Measurements from ENCODE around the gene TFDP2.

TFDP2 gene

DNA sequence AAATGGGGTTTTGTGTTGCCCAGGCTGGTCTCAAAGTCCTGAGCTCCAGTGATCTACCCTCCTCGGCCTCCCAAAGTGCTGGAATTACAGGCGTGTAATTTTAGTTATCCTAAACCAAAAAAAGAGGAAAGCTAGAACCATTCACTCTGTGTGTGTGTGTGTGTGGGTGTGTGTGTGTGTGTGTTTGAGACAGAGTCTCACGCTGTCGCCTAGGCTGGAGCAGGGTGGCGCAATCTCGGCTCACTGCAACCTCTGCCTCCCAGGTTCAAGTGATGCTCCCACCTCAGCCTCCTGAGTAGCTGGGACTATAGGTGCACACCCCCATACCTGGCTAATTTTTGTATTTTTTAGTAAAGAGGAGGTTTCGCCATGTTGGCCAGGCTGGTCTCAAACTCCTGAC is 84.0 kb downstream of the TFDP2 start:
- DNase-seq, result no peak

DNA sequence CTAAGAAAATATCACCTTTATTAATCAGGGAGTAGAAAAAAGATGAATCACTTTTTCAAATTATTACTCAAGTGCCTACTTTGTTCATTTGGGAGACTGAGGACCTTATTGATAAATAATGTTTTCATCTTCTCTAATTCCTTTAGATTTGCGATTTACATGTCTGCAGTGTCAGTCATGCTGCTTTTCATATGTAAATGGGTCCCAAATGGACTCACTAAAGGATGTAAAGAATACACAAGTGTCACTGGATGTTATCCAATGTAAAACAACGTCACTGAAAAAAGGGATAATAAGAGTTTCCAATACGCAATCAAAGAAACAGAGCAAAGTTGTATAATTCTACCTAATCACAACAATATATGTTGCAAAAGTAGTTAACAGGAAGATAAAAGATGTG is 84.9 kb downstream of the TFDP2 start:
- DNase-seq, result no peak

- DNase-seq, result no peak
Measured at GRCh38 chr3:142057331-142057725, 92.0 kb downstream of the TFDP2 start.

- DNase-seq, result no peak
Measured at GRCh38 chr3:142056656-142057330, 92.6 kb downstream of the TFDP2 start.

- no peak for DNase-seq
Measured at GRCh38 chr3:142053835-142054234, 95.5 kb downstream of the TFDP2 start.

DNA sequence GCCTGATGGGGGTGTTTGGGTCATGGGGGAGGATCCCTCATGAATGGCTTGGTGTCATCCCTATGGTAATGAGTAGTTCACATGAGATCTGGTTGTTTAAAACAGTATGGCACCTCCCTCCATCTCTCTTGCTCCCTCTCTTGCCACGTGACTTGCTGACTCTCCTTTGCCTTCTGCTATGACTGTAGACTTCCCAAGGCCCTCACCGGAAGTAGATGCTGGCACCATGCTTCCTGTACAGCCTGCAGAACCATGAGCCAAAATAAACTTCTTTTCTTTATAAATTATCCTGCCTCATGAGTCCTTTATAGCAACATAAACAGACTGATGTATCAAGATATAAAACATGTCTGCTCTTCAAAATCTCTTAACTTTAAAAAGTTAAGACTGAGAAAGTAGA is 96.1 kb downstream of the TFDP2 start:
- DNase-seq, result no peak

- no peak for DNase-seq
Measured at GRCh38 chr3:142051351-142051750, 98.0 kb downstream of the TFDP2 start.

GRCh38 chr3:142047021-142047369 is 102.3 kb downstream of the TFDP2 start:
- no peak for DNase-seq

- no peak for DNase-seq
Measured at GRCh38 chr3:142046320-142047020, 102.9 kb downstream of the TFDP2 start.

GRCh38 chr3:142040941-142041491 is 108.3 kb downstream of the TFDP2 start:
- no peak for DNase-seq

DNA sequence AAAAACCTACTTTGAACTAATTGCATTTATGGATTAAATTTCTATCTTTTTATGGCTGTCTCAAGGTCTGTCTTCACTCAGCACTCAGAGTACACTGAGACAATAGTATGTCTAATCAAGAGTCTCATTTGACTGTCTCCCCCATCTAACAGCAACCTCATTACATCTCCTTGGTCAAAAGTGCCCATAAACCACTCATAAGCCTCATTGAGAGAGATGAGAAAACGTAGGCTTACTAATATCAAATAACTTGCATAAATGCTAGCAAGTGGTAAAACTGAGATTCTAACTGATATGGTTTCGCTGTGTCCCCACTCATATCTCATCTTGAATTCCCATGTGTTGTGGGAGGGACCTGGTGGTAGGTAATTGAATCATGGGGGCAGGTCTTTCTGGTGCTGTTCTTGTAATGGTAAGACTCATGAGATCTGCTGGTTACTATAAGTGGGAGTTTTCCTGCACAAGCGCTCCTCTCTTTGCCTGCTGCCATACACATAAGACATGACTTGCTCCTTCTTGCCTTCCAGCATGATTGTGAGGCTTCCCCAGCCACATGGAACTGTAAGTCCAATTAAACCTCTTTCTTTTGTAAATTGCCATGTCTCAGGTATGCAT is 113.9 kb downstream of the TFDP2 start:
- DNase-seq, result no peak

DNA sequence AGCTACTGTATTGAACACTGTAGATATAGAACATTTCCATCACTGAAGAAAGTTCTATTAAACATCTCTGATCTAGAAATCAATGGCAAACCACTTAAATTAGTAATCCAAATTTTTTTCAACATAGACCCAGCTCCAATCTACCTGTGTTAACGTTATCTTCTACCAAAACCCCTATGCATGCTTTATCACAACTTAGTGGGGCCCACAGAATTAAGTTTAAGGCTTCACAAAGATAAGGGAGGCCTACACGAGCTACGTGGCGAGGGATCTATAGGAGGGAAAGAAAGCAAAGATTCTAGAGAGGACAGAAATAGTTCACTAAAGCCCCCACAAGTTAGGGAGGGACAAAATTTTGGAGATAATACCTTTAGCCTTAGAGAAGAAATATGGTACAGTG is 116.1 kb downstream of the TFDP2 start:
- no peak for DNase-seq

DNA sequence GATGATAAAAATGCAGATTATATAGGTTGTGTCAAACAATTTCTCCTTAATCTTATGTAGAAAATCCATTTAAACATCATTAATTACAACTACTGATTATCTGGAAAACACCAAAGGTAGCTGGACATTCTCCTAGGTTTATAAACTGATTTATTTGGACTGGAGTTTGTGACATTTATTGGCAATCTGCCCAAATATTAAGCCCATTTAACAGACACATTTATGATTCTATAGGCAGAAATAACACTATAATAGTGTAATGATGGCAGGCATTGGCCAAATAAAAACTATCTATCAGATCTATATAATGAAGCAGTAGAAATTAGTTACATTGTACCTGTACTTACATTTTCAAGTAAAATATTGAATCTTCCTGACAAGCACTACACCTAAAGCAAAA is 117.8 kb downstream of the TFDP2 start:
- DNase-seq, result no peak

GRCh38 chr3:142029791-142030190 is 119.6 kb downstream of the TFDP2 start:
- no peak for DNase-seq

DNA sequence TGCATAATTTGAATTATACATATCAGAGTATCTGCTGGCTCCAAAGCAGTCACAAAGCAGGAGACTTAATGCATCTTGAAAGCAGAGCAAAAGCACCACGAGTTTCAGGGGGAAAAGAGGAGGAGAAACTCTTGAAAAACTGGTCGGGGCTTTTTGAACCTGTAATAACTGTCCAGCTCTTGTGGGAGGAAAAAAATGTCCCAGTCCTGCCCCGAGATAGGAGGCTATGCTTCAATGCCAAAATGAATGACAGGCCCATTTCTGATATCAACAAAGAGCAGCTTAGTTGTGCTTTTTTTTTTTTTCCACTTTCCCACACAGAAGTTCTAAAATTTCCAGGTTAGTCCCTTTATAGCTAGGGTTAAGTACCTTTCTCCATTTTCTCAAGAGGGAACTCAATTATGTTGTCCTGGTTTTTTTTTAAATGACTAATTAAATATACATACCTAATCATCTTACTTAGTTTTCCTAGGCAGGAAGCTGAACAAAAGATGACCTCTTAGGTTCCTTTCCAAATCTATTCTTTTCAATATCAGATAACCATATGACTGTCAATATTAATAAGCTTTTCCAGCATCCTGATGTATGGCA is 120.2 kb downstream of the TFDP2 start:
- no peak for DNase-seq

GRCh38 chr3:142028243-142028777 is 121.0 kb downstream of the TFDP2 start:
- peak in 1 of 2 donors; percentile 52 for DNase-seq

DNA sequence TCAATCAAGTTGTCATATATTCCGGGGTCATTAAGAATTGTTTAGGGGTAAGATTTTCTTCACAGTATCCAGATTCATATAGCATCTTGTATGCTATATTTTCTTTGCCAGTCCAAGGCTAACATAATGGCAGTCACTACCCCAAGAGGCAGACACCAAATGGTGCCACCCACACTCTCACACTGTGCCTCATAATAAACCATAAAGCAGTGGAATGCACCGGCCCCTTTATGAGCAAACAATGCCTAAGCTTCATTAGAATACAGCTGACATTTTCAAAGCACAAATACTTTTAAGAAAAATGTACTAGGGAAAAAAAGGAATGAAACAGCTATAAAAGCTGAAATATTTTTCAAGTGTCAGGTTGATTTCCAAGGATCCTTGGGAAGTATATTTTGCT is 121.6 kb downstream of the TFDP2 start:
- peak in 1 of 2 donors; percentile 7 for DNase-seq

GRCh38 chr3:142027300-142027699 is 122.0 kb downstream of the TFDP2 start:
- no peak for DNase-seq

- DNase-seq, result no peak
Measured at GRCh38 chr3:142026333-142026732, 123.0 kb downstream of the TFDP2 start.

DNA sequence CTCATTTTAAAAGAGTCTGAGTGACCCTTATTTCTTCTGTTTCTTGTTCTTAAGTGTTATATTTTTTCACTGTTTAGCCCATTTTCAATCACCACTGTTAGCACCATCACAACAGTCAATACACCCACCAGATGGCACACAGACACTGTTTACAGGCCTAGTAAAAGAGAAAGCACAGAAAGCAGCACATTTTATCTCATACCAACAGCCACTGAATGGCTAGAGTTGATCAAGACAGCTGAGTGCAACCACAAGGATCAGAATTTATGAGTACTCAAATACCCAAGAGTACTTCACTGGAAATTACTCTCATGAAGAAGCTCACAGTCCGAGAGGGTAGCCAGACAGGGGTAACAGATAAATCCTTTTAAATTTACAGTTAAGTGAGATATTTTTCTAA is 127.0 kb downstream of the TFDP2 start:
- no peak for DNase-seq

GRCh38 chr3:142021127-142021526 is 128.2 kb downstream of the TFDP2 start:
- no peak for DNase-seq

GRCh38 chr3:142019794-142020320 is 129.5 kb downstream of the TFDP2 start:
- DNase-seq, result no peak

DNA sequence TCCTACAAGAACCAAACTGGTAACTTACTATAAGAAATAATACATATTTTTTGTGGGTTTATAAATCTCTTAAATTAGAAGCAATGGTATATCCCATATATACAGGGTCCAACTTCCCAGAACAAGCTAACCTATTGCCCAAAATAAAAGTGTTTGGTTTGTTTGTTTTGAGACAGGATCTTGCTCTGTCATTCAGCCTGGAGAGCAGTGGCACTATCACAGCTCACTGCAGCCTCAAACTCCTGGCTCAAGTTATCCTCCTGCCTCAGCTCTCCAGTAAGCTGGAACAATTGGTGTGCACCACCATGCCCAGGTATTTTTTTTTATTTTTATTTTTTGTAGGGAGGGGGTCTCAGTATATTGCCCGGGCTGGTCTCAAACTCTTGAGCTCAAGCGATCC is 135.4 kb downstream of the TFDP2 start:
- no peak for DNase-seq

Data from CD4-positive, alpha-beta T cell treated with Interleukin-1 beta for 1 hour (primary cell).